EH (cell line): ENCODE results near the gene ANKZF1.

Experiments used
- DNase-seq: peaks from one replicate; pipeline ENCODE4 v3.0.0-alpha.2; 2015; ENCODE audit warnings: low read depth

Gene ANKZF1

GRCh38 chr2:219228041-219228910 lies 1.3 kb upstream of the ANKZF1 start:
- DNase-seq, result peak; percentile 22

- no peak for DNase-seq
Observed at GRCh38 chr2:219228911-219229304, 698 bp upstream of the ANKZF1 start.

- peak; percentile 65 for DNase-seq
Observed at GRCh38 chr2:219230059-219230540, 494 bp downstream of the ANKZF1 start.

- DNase-seq, result no peak
Observed at GRCh38 chr2:219234331-219234730, 4.7 kb downstream of the ANKZF1 start.

- DNase-seq, result no peak
Observed at GRCh38 chr2:219243291-219243761, 13.7 kb downstream of the ANKZF1 start.

- no peak for DNase-seq
Observed at GRCh38 chr2:219244789-219245147, 15.2 kb downstream of the ANKZF1 start.

GRCh38 chr2:219245148-219245898 lies 15.7 kb downstream of the ANKZF1 start, which contains the start of the genes GLB1L and STK16:
GLB1L (minus strand) TSS chr2:219245444; CDS start chr2:219243573, 1,871 bp downstream.
STK16 (plus strand) TSS chr2:219245479; CDS start chr2:219246000, 521 bp downstream.
- peak; percentile 92 for DNase-seq

- no peak for DNase-seq
Observed at GRCh38 chr2:219245899-219246230, 16.3 kb downstream of the ANKZF1 start.

GRCh38 chr2:219246559-219246958 lies 17.0 kb downstream of the ANKZF1 start:
- no peak for DNase-seq

GRCh38 chr2:219247678-219248642 lies 18.4 kb downstream of the ANKZF1 start:
- no peak for DNase-seq

- DNase-seq, result no peak
Observed at GRCh38 chr2:219248845-219249202, 19.2 kb downstream of the ANKZF1 start.

GRCh38 chr2:219249203-219249980 lies 19.8 kb downstream of the ANKZF1 start:
- peak; percentile 86 for DNase-seq

GRCh38 chr2:219250049-219250781 lies 20.6 kb downstream of the ANKZF1 start:
- no peak for DNase-seq

GRCh38 chr2:219251656-219252055 lies 22.1 kb downstream of the ANKZF1 start:
- peak; percentile 47 for DNase-seq

- no peak for DNase-seq
Observed at GRCh38 chr2:219252084-219252483, 22.5 kb downstream of the ANKZF1 start.

GRCh38 chr2:219252570-219252899 lies 22.9 kb downstream of the ANKZF1 start:
- no peak for DNase-seq

- DNase-seq, result peak; percentile 44
Observed at GRCh38 chr2:219252900-219253752, 23.5 kb downstream of the ANKZF1 start, which contains the start of gene TUBA4B. TUBA4B (plus strand) TSS chr2:219253243; CDS start chr2:219253408, 165 bp downstream.

GRCh38 chr2:219253753-219254589 lies 24.4 kb downstream of the ANKZF1 start, which contains the start of gene TUBA4A:
TUBA4A (minus strand) TSS chr2:219253918; CDS start chr2:219253858, 60 bp downstream.
- peak; percentile 73 for DNase-seq
